PFSK-1 (cell line): ENCODE data around the gene FAM161B.

Experiments
- POLR2AphosphoS5 ChIP-seq: IDR thresholded peaks from 2 replicates; pipeline ENCODE4 v1.6.1; 2012; ENCODE audit warnings: low read depth, mild to moderate bottlenecking, control low read depth, low read length, moderate library complexity
- TAF1 ChIP-seq: IDR thresholded peaks from 2 replicates; pipeline ENCODE4 v1.6.1; 2012; ENCODE audit warnings: low read length, control low read depth, borderline replicate concordance; ENCODE audit not compliant: insufficient read depth

DNA sequence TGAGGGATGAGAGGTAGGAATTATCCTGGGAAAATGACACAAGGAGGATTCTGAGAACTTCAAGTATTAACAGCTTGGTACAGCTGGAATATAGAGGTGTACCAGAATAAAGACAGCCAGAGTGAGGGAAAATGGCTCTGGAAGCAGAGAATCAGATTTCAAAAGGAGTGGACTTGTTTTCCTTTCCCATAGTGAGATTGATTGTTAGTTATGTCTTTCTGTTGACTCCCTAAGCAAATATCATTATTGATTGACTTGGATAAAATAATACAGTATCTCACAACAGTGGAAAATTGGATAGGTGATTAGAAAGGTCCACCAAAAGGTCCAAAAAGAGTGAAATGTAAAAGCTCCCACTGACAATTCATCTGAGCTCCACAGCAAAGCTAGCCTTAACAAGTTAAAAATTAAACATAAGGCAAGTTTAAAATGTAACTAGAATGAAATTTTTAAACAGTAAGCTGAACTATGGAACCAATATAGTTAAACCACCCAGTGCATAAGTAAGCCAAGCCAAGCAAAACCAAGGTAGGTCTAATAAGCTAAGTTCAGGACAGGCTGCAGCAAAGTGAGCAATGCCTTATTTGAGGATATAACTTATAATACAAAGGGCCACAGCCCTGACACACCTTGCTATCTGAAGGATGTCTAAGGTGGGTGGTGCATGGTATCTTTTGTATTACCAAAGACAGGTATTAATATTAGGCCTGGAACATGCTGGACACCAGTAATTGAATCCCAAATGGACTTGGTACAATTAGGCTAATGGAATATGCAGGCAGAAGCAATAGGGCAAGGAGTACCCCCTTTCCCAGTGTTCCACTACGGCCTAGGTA is 47.4 kb upstream of the FAM161B start:
- TF ChIP-seq POLR2AphosphoS5 (no peak), TAF1 (no peak)
